SK-N-MC (cell line): ENCODE data around the gene PLK5.

Experiments used
- EZH2 ChIP-seq: fragments of 200-600 bp; sonication (generic); IDR thresholded peaks from one replicate; pipeline ENCODE4 v1.6.1; 2017; ENCODE audit warnings: antibody characterized with exemption
- POLR2AphosphoS5 ChIP-seq: IDR thresholded peaks from 2 replicates; pipeline ENCODE4 v1.6.1; 2012; ENCODE audit warnings: mild to moderate bottlenecking, low read depth, low read length, borderline replicate concordance

DNA sequence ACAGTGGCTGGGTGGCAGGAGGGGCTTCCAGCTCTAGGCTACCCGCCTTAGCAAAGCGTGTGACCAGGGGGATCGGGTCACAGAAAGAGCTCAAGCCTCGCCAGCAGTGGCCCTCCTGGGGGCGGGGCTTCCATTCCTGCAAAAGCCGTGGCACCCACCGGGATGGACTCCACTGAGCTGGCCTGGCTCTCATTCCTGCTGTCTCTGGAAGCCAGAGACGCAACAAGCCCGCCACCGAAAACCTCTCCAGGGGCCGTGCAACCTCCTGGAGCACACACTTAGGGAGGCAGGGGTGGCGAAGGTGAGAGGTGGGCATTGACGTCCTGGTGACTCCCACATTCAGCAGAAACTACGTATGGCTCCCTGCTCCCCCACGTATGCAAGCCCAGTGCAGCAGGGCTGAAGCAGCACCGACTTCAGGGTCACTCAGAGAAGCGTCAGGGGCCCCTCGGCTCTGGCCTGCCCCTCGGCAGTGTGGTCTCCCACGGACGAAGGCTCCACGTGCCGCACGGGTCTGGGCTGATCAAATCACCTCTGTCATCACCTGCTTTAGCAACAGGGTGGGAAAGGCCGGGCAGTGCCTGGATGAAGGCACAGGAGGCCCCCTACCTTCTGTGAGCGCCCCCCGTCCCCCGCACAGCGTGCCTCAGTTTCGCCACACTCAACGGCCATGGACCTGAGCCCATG lies 48.0 kb upstream of the PLK5 start:
- TF ChIP-seq EZH2 (no peak), POLR2AphosphoS5 (no peak)
